Naive thymus-derived CD8-positive, alpha-beta T cell (primary cell): ENCODE measurements around the gene PPM1H. TPM values are rescaled to one million over a fixed set of nuclear protein-coding genes. Genes with fewer than 3 reads are reported as not detected.
A peak's percentile ranks its signal among the peaks of the same experiment; 100 is the strongest.

Experiments
- ATAC-seq, 2 donors: fragments of 150-1000 bp; cut with Tn5 transposase in 1 of 2; sonication (Bioruptor Pico), chemical (Tn5 transposase) in 1 of 2; 1 replicate in 1 of 2; 2 replicates in 1 of 2; pipeline ENCODE4 v1.10.0; 2021; ENCODE audit warnings: mild to moderate bottlenecking in 2 of 2, moderate library complexity in 2 of 2
- POLR2A ChIA-PET: fragments of 350-600 bp; sonication (Branson Sonifier 250); formaldehyde crosslinking; loops from one replicate; lab custom pipeline; 2021; ENCODE audit warnings: antibody characterized with exemption; lab: Charles Lee
- DNase-seq, 10 donors: peaks; one replicate each; pipeline versions ENCODE4 v3.0.0 to v3.0.0-alpha.2; 2020 to 2022
- H3K27ac Mint-ChIP-seq, 10 donors: one replicate each; pipeline ENCODE4 v1.8.0; 2020 to 2022; ENCODE audit warnings: mild to moderate bottlenecking in 10 of 10, mixed read lengths in 10 of 10, moderate library complexity in 4 of 10, inconsistent platforms in 1 of 10
- H3K27me3 Mint-ChIP-seq, 5 donors: one replicate each; pipeline ENCODE4 v1.8.0; 2021 to 2022; ENCODE audit warnings: mixed read lengths in 5 of 5
- H3K36me3 Mint-ChIP-seq, 3 donors: one replicate each; pipeline ENCODE4 v1.8.0; 2020 to 2022; ENCODE audit warnings: mixed read lengths in 3 of 3, mild to moderate bottlenecking in 2 of 3, inconsistent platforms in 1 of 3
- H3K4me1 Mint-ChIP-seq, 4 donors: one replicate each; pipeline ENCODE4 v1.8.0; 2021 to 2022; ENCODE audit warnings: mixed read lengths in 4 of 4
- H3K4me3 Mint-ChIP-seq, 10 donors: one replicate each; pipeline ENCODE4 v1.8.0; 2020 to 2022; ENCODE audit warnings: mild to moderate bottlenecking in 10 of 10, mixed read lengths in 10 of 10, moderate library complexity in 6 of 10, inconsistent platforms in 1 of 10
- H3K9me3 Mint-ChIP-seq, 9 donors: one replicate each; pipeline ENCODE4 v1.8.0; 2020 to 2022; ENCODE audit warnings: mixed read lengths in 9 of 9, mild to moderate bottlenecking in 3 of 9, inconsistent platforms in 1 of 9, moderate library complexity in 1 of 9
- polyA plus RNA-seq, 3 donors: library from polyadenylated mRNA; unstranded; fragments of 300-500 nt; fragmentation: Illumina TruSeq; gene quantifications; one replicate each; pipeline ENCODE4 v1.2.3, GENCODE V29; 2021
- total RNA-seq, 8 experiments: library from RNA in 2 of 8; stranded (reverse) in 2 of 8; gene quantifications; one replicate each; pipeline ENCODE4 v1.2.3 and lab custom pipeline; 2021 to 2026

PPM1H gene
- total and polyA plus RNA-seq, 5 experiments from 2014 or later: not detected

DNA sequence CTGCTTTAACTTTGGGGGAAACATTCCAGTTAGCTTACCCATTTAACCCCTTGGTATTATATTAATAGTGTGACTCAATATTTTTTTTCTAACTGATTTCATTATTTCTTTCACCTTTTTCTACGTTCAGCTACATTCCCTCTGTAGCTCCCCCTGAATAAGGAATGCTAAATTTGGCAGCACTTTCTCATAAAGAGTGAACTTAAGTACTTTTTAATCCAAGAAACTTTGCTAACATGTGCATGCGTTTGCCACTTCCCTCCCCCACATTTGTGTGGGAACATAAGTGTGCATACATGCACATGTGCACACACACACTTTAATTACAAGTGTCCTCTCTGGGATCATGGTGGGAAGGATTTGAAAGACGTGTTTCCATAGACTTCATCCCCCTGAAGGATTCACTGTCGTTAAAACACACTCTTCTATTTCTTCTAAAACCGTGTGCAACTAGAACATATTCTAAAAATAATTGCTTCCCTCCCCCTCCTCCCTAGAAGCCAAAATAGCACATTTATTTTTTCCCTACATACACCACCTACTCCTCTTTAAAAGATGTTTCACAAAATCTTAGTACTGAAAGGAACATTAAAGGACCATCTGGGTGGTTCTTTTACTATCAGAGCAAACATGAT, 142.6 kb downstream of the PPM1H start:
- Mint-ChIP-seq H3K27me3 (peaks cover 0 to 3% (median 0%) of the 10 kb centered on the region in 5 donors), H3K4me3 (no peak overlapping the region), H3K27ac (no peak overlapping the region), H3K36me3 (no peaks in the 10 kb centered on the region), H3K9me3 (no peaks in the 10 kb centered on the region), H3K4me1 (peaks cover 0 to 1% (median 0%) of the 10 kb centered on the region in 4 donors)
- ATAC-seq (no peak), DNase-seq (no peak)
- POLR2A ChIA-PET: no interaction called here

DNA sequence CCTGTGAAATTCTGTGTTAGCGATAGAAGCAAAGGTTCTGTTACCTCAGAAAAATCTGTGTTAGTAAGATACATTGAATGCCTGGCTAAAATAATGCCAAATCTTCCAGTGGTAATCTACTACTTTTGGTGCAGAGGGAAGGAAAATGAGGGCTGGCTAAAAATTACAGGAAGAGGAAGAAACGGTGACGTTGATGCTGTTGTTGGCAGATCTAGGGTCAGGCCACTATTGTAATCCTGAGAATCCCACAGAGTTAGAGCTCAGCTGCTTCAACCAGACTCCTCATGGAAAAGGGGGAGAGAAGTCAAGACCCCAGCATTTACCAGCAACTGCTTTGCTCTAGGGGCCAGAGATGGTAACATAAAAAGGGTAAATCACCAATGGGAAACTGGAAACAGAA, 145.1 kb downstream of the PPM1H start:
- DNase-seq: no peak
- H3K27me3 Mint-ChIP-seq: peaks cover 0 to 6% (median 0%) of the 10 kb centered on the region in 5 donors
- no peak overlapping the region for H3K4me3 Mint-ChIP-seq
- H3K36me3 Mint-ChIP-seq: no peaks in the 10 kb centered on the region
- POLR2A ChIA-PET: no interaction called here
- H3K4me1 Mint-ChIP-seq: peaks cover 0 to 8% (median 5%) of the 10 kb centered on the region in 4 donors
- no peak overlapping the region for H3K27ac Mint-ChIP-seq
- no peak for ATAC-seq
- H3K9me3 Mint-ChIP-seq: no peaks in the 10 kb centered on the region

GRCh38 chr12:62787611-62788010, 147.3 kb downstream of the PPM1H start:
- Mint-ChIP-seq H3K4me1 (peaks cover 0 to 8% (median 5%) of the 10 kb centered on the region in 4 donors), H3K4me3 (no peak overlapping the region), H3K27me3 (peaks cover 0 to 5% (median 1%) of the 10 kb centered on the region in 5 donors), H3K9me3 (no peaks in the 10 kb centered on the region), H3K27ac (no peak overlapping the region), H3K36me3 (no peaks in the 10 kb centered on the region)
- DNase-seq: no peak
- ATAC-seq: no peak
- POLR2A ChIA-PET: no interaction called here

DNA sequence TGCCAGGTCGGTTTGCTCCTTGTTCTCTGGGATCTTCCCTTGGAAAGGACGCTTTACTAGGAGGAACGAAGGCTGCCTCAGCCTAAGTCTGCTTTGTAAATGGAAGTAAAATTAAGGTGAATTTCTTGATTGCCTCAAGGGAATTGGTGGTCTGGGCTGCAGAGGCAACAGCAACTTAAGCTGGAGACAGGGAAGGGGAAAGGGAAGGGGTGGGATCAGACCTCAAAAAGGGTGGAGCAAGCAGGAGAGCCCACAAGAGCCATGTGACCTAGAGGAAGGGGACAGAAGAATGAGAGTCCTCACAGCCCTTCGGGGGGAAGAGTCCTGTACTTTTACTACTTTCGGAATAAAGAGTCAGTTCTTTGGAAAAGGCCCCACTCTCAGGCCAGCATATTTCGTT, 147.9 kb downstream of the PPM1H start:
- no peak overlapping the region for H3K27ac Mint-ChIP-seq
- no peak for DNase-seq
- peaks cover 0 to 8% (median 5%) of the 10 kb centered on the region in 4 donors for H3K4me1 Mint-ChIP-seq
- ATAC-seq: no peak
- no peaks in the 10 kb centered on the region for H3K36me3 Mint-ChIP-seq
- H3K4me3 Mint-ChIP-seq: no peak overlapping the region
- POLR2A ChIA-PET: no interaction called here
- H3K27me3 Mint-ChIP-seq: peaks cover 0 to 5% (median 1%) of the 10 kb centered on the region in 5 donors
- no peaks in the 10 kb centered on the region for H3K9me3 Mint-ChIP-seq

GRCh38 chr12:62785941-62786559, 148.9 kb downstream of the PPM1H start:
- POLR2A ChIA-PET: no interaction called here
- no peak for ATAC-seq
- no peak for DNase-seq

DNA sequence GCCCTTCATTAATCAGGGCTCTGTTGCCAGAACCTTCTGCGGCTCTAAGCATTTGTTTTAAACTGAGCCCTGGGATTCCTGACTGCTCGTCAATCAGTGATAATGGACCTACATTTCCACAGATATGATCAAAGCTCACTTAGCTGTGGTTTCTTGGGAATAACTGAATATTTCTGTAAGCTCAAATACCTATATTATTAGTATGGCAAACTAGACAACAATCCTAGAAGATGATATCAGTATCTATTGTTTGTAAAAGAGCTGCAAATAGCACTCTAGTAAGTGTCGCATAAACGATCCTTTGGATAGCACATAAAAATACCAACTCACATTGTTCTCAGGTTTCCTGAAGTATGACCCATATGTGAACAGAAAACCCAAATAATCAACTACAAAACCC, 150.4 kb downstream of the PPM1H start:
- ATAC-seq (no peak), DNase-seq (no peak)
- peaks cover 0 to 5% (median 0%) of the 10 kb centered on the region in 5 donors for H3K27me3 Mint-ChIP-seq
- H3K27ac Mint-ChIP-seq: no peak overlapping the region
- H3K9me3 Mint-ChIP-seq: no peaks in the 10 kb centered on the region
- no peak overlapping the region for H3K4me3 Mint-ChIP-seq
- no peaks in the 10 kb centered on the region for H3K36me3 Mint-ChIP-seq
- POLR2A ChIA-PET: no interaction called here
- peaks cover 0 to 8% (median 5%) of the 10 kb centered on the region in 4 donors for H3K4me1 Mint-ChIP-seq

More at GRCh38 chr12:62785941-62786559, 148.9 kb downstream of the PPM1H start:
- H3K9me3 Mint-ChIP-seq: no peaks in the 10 kb centered on the region
- peak overlapping the region in 1 of 10 donors; percentile 30 for H3K27ac Mint-ChIP-seq
- H3K36me3 Mint-ChIP-seq: no peaks in the 10 kb centered on the region
- no peak overlapping the region for H3K4me3 Mint-ChIP-seq
- H3K4me1 Mint-ChIP-seq: peaks cover 0 to 8% (median 5%) of the 10 kb centered on the region in 4 donors
- H3K27me3 Mint-ChIP-seq: peaks cover 0 to 5% (median 1%) of the 10 kb centered on the region in 5 donors

- Mint-ChIP-seq H3K4me3 (no peak overlapping the region), H3K9me3 (no peaks in the 10 kb centered on the region), H3K4me1 (peaks cover 0 to 8% (median 5%) of the 10 kb centered on the region in 4 donors), H3K27ac (no peak overlapping the region), H3K36me3 (no peaks in the 10 kb centered on the region), H3K27me3 (peaks cover 0 to 5% (median 0%) of the 10 kb centered on the region in 5 donors)
- POLR2A ChIA-PET: no interaction called here
- DNase-seq (no peak), ATAC-seq (no peak)
Observed at GRCh38 chr12:62783881-62784280, 151.1 kb downstream of the PPM1H start.

DNA sequence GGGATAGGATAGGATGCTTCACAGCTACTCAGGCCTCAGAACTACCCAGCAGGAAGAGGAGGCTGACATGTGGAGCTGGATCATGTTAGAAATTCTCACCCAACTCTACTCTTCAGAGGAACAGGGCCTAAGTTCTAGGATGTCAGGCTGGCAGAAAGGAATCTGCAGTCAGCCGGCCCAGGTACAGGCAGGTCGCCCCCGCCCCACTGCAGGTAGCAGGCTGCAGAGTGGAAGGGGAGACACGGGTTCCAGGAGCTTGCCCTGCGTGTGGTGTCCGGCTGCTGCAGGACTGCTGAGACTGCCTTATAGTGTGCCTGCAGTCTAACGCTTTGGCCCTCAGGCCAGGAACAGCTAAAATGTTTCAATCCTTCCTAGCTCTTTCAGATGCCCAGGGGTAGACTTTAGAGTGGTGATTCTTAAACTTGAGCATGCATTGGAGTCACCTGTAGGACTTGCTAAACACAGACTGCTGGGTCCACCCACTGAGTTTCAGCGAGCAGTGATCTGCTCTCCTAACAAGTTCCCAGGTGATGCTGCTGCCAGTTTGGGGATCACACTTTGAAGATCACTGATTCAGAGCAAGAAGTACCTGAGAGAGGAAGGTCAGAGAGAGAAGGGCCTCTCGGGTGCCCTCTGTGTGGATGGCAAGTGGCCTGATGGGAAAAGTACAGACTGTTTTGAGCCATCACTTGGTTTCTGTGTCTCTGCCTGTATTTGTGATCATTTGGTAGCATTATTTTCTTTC, 153.6 kb downstream of the PPM1H start:
- H3K4me1 Mint-ChIP-seq: peaks cover 0 to 7% (median 4%) of the 10 kb centered on the region in 4 donors
- POLR2A ChIA-PET: interaction anchor here (0.9 kb wide), 1 partner anchor 10 kb away, joined by 5 read pairs; no protein-coding TSS in a partner anchor

GRCh38 chr12:62779488-62779887, 155.5 kb downstream of the PPM1H start:
- H3K4me3 Mint-ChIP-seq: no peak overlapping the region
- POLR2A ChIA-PET: no interaction called here
- no peak overlapping the region for H3K27ac Mint-ChIP-seq
- no peaks in the 10 kb centered on the region for H3K36me3 Mint-ChIP-seq
- H3K4me1 Mint-ChIP-seq: no peaks in the 10 kb centered on the region
- DNase-seq: no peak
- no peaks in the 10 kb centered on the region for H3K9me3 Mint-ChIP-seq
- H3K27me3 Mint-ChIP-seq: peaks cover 0 to 2% (median 0%) of the 10 kb centered on the region in 5 donors
- ATAC-seq: no peak

More for the DNA sequence above, 153.6 kb downstream of the PPM1H start:
- no peak for DNase-seq
- H3K27me3 Mint-ChIP-seq: peaks cover 0 to 4% (median 0%) of the 10 kb centered on the region in 5 donors
- H3K9me3 Mint-ChIP-seq: no peaks in the 10 kb centered on the region
- no peak for ATAC-seq
- H3K36me3 Mint-ChIP-seq: no peaks in the 10 kb centered on the region
- H3K4me3 Mint-ChIP-seq: no peak overlapping the region
- H3K27ac Mint-ChIP-seq: peak overlapping the region in 1 of 10 donors; percentile 32

- H3K4me3 Mint-ChIP-seq: no peak overlapping the region
- no peaks in the 10 kb centered on the region for H3K36me3 Mint-ChIP-seq
- H3K9me3 Mint-ChIP-seq: no peaks in the 10 kb centered on the region
- ATAC-seq (no peak), DNase-seq (no peak)
- H3K4me1 Mint-ChIP-seq: no peaks in the 10 kb centered on the region
- H3K27ac Mint-ChIP-seq: no peak overlapping the region
- H3K27me3 Mint-ChIP-seq: peaks cover 0 to 1% (median 0%) of the 10 kb centered on the region in 5 donors
- POLR2A ChIA-PET: no interaction called here
Observed at GRCh38 chr12:62778187-62778586, 156.8 kb downstream of the PPM1H start.

DNA sequence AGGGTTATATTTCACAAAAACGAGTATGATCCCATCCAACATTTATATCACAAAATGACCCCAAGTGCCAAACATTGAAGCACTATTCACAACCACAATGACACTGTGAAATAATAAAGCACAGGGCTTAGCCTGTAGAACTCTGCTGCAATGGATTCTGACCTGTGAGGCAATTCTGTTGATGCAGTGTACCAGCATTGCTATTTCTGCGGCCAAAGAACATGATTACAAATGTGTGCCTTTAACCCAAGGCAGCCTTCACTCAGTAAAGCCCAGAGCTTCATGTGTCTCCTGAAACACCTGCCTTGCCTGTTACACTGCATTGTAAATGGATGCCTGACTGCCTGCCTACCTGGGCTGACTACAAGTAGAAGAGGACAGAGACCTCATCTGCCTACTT, 158.0 kb downstream of the PPM1H start:
- no peaks in the 10 kb centered on the region for H3K4me1 Mint-ChIP-seq
- POLR2A ChIA-PET: no interaction called here
- DNase-seq (no peak), ATAC-seq (no peak)
- H3K36me3 Mint-ChIP-seq: no peaks in the 10 kb centered on the region
- H3K9me3 Mint-ChIP-seq: no peaks in the 10 kb centered on the region
- no peak overlapping the region for H3K4me3 Mint-ChIP-seq
- no peaks in the 10 kb centered on the region for H3K27me3 Mint-ChIP-seq
- H3K27ac Mint-ChIP-seq: no peak overlapping the region

DNA sequence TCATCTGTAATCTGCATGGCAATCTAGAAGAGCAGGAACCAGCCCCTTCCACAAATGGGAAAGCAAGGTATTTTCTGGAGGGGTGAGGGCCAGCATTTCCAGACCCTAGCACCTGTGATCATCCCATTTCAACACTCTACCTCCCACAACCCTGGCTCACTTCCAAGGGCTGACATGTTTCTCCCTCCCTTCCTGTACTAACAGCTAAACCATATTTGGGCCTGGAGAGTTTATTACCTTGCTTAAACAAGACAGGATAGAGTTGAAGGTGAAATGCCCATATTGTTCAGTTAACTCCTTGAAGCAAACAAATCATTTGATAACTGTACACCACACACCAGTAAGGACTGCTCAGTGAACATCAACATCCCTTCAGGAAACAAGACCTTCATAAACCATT, 158.4 kb downstream of the PPM1H start:
- no peaks in the 10 kb centered on the region for H3K36me3 Mint-ChIP-seq
- no peak overlapping the region for H3K27ac Mint-ChIP-seq
- H3K4me1 Mint-ChIP-seq: no peaks in the 10 kb centered on the region
- ATAC-seq: no peak
- no peaks in the 10 kb centered on the region for H3K27me3 Mint-ChIP-seq
- no peak overlapping the region for H3K4me3 Mint-ChIP-seq
- no peak for DNase-seq
- H3K9me3 Mint-ChIP-seq: no peaks in the 10 kb centered on the region
- POLR2A ChIA-PET: no interaction called here

DNA sequence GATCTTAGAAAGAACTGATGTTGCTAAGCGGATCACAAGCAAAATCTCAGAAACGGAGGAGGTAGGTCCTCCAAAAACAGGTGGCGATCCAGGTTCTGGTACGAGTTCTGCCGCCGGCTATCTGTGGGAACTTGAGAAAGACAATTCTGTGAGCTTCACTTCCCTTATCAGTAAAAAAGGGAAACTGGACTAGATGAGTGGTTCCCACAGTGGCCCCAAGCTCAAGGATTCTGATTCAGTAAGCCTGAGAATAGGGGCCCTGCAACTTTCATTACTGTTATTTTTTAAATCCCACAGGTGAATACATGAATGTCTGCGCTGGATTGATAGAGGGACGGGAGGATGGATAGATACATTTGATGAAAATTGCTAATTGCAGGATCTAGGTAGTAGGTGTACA, 160.2 kb downstream of the PPM1H start:
- Mint-ChIP-seq H3K36me3 (no peaks in the 10 kb centered on the region), H3K9me3 (no peaks in the 10 kb centered on the region), H3K4me1 (no peaks in the 10 kb centered on the region), H3K4me3 (no peak overlapping the region), H3K27ac (no peak overlapping the region), H3K27me3 (no peaks in the 10 kb centered on the region)
- DNase-seq: no peak
- ATAC-seq: no peak
- POLR2A ChIA-PET: no interaction called here
